NCI-H345 treated with DMSO at 0.1 percent for 48 hours (cell line): ENCODE measurements around the gene RD3L.
A peak's percentile ranks its signal among the peaks of the same experiment; 100 is the strongest.
"Not testable (repeated sequence)": the region's sequence is repeated elsewhere in the genome, so short reads cannot be mapped to it uniquely, and the experiment has no call there.

Source experiments
- DNase-seq: peaks from one replicate; lab custom pipeline; 2025; ENCODE audit not compliant: unreplicated experiment; lab: John Stamatoyannopoulos, UW

The RD3L gene

DNA sequence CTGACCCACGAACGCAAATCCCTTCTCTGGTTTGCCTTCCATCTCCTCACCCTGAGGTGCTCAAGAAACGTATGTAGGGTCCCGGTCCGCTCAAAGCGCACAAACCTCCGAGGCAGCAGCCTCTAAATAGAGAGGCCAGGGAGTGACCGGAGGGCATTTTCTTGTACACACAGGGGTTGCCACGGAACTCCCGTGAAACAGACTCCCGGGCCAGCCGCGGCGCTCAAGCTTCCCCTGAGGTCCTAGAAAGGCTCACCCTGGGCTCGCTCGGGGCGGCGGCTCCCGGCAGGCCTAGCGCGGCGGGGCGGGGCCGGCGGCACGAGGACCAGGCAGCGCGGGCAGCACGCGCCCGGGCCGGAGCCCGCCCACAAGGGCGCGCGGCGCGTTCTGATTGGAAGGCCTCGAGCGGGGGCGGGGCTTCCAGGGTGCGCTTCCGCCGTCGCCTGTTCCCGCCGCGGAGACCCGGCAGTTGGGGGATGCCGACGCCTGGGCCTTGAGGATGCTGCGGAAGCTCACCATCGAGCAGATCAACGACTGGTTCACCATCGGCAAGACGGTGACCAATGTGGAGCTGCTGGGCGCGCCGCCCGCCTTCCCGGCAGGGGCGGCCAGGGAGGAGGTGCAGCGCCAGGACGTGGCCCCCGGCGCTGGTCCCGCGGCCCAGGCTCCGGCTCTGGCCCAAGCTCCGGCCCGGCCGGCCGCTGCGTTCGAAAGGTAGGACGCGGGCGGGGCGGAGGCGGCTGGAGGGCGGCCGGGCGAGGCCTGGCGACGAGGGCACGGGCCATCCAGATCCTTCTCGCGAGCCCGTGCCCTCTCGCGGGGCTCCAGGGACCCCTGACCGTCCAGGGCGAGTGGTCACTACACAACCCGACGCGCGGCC is 14.1 kb downstream of the RD3L start, which contains the start of gene TDRD9:
TSS of gene TDRD9 (plus strand) at position 446 of the 880 bp plus-strand sequence. CDS start at position 500, 54 bp downstream.
- DNase-seq = no peak

- DNase-seq = no peak
Observed at GRCh38 chr14:103927566-103927965, 14.8 kb downstream of the RD3L start.

DNA sequence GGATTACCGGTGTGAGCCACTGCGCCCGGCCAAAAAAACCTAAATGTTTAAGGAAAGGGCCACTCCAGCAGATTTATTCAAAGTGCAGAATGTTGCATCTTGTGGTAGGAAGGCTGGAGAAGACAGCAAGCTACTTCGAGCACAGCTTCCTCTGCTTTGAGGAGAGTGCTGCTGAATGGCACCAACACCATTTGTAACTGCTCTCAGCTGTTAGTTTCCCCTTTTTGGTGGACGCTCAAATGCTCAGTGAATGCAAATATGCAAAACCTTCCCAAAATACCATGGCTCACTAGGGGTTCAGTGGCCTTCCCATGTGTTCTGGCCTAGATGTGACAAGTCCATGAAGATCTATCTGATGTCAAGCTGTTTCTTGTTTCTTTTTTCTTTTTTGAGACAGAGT is 17.0 kb downstream of the RD3L start:
- DNase-seq = no peak

DNA sequence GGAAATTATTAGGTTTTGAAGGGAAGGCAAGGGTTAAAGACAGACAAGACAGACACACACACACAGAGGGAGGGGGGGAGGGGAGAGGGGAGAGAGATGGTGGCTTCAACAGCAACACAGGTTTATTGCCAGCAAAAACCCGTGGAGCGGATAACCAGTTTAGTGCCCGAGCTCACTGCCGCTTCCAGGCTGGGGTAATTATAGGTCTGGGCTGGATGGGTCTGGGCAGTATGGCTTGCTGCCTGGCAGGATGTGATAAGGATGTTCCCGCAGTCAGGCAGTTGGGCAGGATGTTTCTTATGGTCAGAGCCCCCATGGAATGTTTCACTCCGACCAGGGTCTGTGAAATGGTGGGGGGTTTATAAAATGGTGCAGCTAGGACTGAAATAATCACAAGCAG is 18.5 kb downstream of the RD3L start:
- DNase-seq = no peak

DNA sequence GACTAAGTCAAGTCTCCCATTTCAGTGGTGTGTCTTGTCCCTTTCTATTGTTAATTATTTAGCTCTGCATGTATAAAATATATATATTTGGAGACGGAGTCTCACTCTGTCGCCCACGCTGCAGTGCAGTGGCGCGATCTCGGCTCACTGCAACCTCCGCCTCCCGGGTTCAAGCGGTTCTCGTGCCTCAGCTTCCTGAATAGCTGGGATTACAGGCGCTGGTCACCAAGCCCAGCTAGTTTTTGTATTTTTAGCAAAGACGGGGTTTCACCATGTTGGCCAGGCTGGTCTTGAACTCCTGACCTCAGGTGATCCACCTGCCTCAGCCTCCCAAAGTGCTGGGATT is 20.5 kb downstream of the RD3L start:
- not testable (repeated sequence) for DNase-seq

- peak; percentile 92 for DNase-seq
Observed at GRCh38 chr14:103920981-103921854, 21.1 kb downstream of the RD3L start.

DNA sequence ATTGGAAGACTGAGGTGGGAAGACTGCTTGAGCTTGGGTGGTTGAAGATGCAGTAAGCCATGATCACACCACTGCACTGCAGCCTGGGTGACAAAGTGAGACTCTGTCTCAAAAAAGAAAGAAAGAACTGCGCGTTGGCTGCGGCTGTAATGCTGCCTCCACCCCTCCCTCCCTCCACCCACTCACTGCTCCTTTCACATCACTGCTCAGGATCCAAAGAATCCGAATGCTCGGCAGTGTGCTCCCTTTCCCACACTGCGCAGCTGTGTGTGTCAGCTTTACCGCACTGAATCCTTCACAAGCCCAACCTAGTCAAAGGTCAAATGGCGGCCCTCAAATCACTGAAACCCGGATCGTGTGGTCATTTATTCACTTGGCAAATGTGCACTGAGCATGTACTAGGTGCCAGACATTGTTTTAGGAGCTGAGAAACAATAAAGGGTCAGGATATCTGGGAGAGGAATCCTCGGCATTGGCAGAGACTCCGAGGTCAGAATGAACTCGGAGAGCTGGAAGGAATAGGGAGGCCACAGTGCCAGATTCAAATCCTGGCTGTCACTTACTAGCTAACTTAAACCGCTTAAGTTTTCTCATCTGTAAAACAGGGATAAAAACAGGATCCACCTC is 25.6 kb downstream of the RD3L start:
- no peak for DNase-seq

- no peak for DNase-seq
Observed at GRCh38 chr14:103915616-103916015, 26.7 kb downstream of the RD3L start.

GRCh38 chr14:103910984-103911383 is 31.3 kb downstream of the RD3L start:
- no peak for DNase-seq

GRCh38 chr14:103910262-103910935 is 31.9 kb downstream of the RD3L start:
- DNase-seq = peak; percentile 67

GRCh38 chr14:103909531-103910261 is 32.6 kb downstream of the RD3L start:
- no peak for DNase-seq

DNA sequence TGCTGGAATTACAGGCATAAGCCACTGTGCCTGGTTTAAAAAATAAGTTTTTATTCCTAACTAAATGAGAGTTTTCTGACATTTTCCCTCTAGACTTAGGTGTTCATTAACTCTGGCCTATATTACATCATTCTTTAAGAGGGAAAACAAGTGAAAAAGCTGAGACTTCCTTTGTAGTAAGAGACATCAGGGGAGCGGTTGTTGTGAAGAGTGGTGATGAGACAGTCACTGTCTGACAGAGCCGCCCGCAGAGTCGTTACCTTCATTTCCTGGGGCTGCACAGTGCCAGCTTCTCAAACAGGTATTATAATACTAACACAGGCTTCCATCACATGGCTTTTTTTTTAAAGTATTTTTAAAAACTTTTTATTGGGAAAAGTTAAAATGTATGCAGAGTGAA is 33.7 kb downstream of the RD3L start:
- no peak for DNase-seq

DNA sequence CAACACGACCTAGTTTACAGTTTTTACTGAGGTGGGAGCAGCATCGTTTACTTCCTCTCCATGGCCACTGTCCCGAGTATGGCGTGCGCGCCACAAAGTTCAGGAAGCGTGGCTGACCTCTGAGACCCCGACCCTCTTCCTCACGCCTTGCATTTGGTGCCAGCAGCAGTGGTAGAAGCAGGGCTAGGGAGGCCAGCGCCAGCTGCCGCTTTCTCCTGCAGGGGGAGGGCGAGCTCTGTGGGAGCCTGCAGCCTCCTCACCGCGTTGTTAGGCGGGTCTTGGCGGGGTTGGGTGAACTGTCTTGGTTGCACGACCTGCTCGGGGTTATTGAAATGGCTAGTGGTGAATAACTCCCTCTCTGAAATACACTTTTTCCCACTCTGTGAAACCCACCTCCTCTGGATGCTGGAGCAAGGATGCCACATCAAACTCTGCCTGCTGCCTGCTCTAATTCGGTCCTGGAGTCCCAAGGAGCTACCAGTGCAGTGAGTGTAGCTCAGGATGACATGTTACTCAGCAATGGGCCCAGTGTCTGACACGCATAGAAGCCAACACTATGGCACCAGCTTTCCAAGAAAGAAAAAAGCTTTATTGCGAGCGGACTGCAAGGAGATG is 36.4 kb downstream of the RD3L start:
- no peak for DNase-seq

GRCh38 chr14:103904493-103905107 is 37.7 kb downstream of the RD3L start:
- DNase-seq = no peak

- no peak for DNase-seq
Observed at GRCh38 chr14:103899833-103900232, 42.5 kb downstream of the RD3L start.

DNA sequence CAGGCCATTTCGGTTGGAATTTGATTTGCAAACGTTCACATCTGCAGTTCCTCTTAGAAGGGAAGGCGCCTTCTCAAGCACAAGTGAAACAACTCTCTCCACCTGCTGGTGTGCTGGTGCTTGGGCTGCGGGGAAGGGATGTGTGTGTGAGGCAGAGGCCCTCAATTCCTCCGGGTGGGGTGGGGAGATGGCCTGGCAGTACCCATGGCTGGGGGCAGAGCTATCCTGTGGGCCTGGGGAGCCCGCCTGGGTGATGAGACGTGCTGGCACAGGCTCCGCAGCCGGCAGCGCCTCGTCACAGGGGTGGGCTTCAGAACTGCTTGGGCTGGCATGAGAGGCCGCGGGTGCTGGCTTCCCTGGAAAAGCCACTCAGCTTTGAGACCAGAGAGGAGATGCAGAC is 43.0 kb downstream of the RD3L start:
- DNase-seq = no peak

- DNase-seq = no peak
Observed at GRCh38 chr14:103898711-103899110, 43.6 kb downstream of the RD3L start.

- DNase-seq = no peak
Observed at GRCh38 chr14:103898204-103898603, 44.1 kb downstream of the RD3L start.
